HepG2 (cell line): ENCODE results near the gene NELFB. TPM values are rescaled to one million over a fixed set of nuclear protein-coding genes. Genes with fewer than 3 reads are reported as not detected.

Experiments
- AKAP8 ChIP-seq: sonication (generic); formaldehyde crosslinking; IDR thresholded peaks from 2 replicates; pipeline ENCODE4 v1.5.1; 2020; ENCODE audit warnings: mild to moderate bottlenecking, missing genetic modification reagents
- AKNA ChIP-seq: sonication (generic); formaldehyde crosslinking; IDR thresholded peaks from 2 replicates; pipeline ENCODE4 v1.4.0; 2020; ENCODE audit warnings: missing genetic modification reagents, borderline replicate concordance
- CHCHD3 ChIP-seq: sonication (generic); formaldehyde crosslinking; IDR thresholded peaks from 2 replicates; pipeline ENCODE4 v1.8.0; 2022; ENCODE audit warnings: mild to moderate bottlenecking, missing genetic modification reagents, moderate library complexity
- CHD4 ChIP-seq: fragments of 200-600 bp; sonication (generic); IDR thresholded peaks from 2 replicates; pipeline ENCODE4 v1.7.0; 2017; ENCODE audit warnings: mild to moderate bottlenecking, low read length, borderline replicate concordance
- HNF4G ChIP-seq, 2 experiments: sonication (generic) in 1 of 2; formaldehyde crosslinking in 1 of 2; IDR thresholded peaks; 2 replicates each; pipeline versions ENCODE4 v1.4.0 to v1.6.1; 2011 to 2020; ENCODE audit warnings: borderline replicate concordance in 2 of 2, low read depth in 2 of 2, mild to moderate bottlenecking in 2 of 2, low read length in 1 of 2, missing genetic modification reagents in 1 of 2, moderate library complexity in 1 of 2
- IRF1 ChIP-seq: sonication (generic); formaldehyde crosslinking; IDR thresholded peaks from 2 replicates; pipeline ENCODE4 v1.4.0; 2020; ENCODE audit warnings: low read depth, mild to moderate bottlenecking, missing genetic modification reagents
- POGZ ChIP-seq: sonication (generic); formaldehyde crosslinking; IDR thresholded peaks from 2 replicates; pipeline ENCODE4 v1.4.0; 2020; ENCODE audit warnings: mild to moderate bottlenecking, missing genetic modification reagents
- SSRP1 ChIP-seq: IDR thresholded peaks from 2 replicates; pipeline ENCODE4 v1.6.1; 2016; ENCODE audit warnings: control low read depth
- TAF1 ChIP-seq: sonication (generic); formaldehyde crosslinking; IDR thresholded peaks from 2 replicates; pipeline ENCODE4 v1.4.0; 2020; ENCODE audit warnings: missing genetic modification reagents
- ZNF138 ChIP-seq: sonication (generic); formaldehyde crosslinking; IDR thresholded peaks from 2 replicates; pipeline ENCODE4 v1.5.0; 2020; ENCODE audit warnings: mild to moderate bottlenecking, low read depth, missing genetic modification reagents
- ZNF335 ChIP-seq: sonication (generic); formaldehyde crosslinking; IDR thresholded peaks from 2 replicates; pipeline ENCODE4 v1.4.0; 2020; ENCODE audit warnings: missing genetic modification reagents
- polyA plus RNA-seq, 8 experiments: library from polyadenylated mRNA; depleted of rRNA in 3 of 8; stranded (reverse) in 7 of 8; unstranded in 1 of 8; fragments of >200 nt; fragmentation: Illumina TruSeq in 4 of 8; extraction: Trizol in 4 of 8; gene quantifications; 2 replicates each; pipeline versions ENCODE4 v1.2.1 to v1.2.3, GENCODE V29; 2011 to 2016; ENCODE audit warnings: low read depth in 4 of 8, missing spikeins in 1 of 8, mixed read lengths in 1 of 8; ENCODE audit not compliant: insufficient read depth in 1 of 8
- total RNA-seq, 5 experiments: library from RNA; depleted of rRNA; stranded (reverse); fragments of >200 nt; fragmentation: Illumina TruSeq; extraction: Trizol; gene quantifications; 2 replicates each; pipeline ENCODE4 v1.2.3, GENCODE V29; 2016; ENCODE audit warnings: low read depth in 1 of 5
- TF ChIP-seq, protein P1 (sequence below), 2 experiments: fragments of 450-650 bp in 1 of 2; sonication (generic) in 1 of 2; formaldehyde crosslinking in 1 of 2; IDR thresholded peaks; 2 replicates each; pipeline versions ENCODE4 v1.6.1 to v1.8.0; 2016 to 2022; ENCODE audit warnings: antibody characterized with exemption in 1 of 2, mild to moderate bottlenecking in 1 of 2, missing genetic modification reagents in 1 of 2

Gene NELFB
- total and polyA plus RNA-seq, 2 of the 13 experiments (the other 11 are each of a cell fraction or from before 2014, with no cell fraction given), result 26.5 to 45.8 TPM

DNA sequence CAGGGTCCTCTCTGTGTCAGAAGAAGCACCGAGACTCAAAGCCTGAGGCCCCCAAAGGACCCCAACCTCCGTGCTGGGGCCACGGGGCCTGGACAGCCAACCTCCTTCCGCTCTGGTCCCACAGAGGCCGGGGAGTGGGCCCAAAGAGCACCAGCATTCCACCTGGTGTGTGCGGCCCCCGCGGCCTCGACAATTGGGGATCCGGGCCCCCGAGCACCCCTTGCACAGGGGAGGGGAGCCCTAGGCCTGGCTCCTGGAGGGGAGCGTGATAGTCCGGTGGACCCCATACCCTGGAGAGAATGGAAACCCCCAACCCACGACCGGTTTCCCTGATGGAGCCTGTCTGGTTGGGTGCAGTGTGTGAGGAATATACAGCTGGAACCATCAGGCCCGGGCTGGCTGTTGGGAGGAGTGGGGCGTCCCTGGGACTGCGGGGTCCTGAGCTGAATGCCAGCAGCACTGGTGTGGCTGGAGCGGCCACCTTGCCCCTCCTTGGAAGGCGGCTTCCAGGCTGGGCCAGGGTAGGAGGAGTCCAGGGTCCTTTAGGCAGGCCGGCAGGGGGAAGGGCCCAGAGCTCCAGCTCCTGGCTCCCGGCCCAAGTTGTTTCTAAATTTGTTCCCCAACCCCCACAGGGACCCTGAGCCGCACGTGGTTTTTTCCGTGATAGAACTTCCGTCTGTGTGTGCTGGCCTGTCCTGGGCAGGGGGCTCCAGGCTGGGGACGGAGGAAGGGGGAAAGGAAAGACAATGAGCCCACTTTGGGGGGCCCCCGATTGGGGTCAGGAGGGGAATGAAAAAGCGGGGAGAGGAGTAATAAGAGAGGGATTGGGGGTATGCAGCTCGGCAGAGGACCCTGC lies 21.6 kb downstream of the NELFB start (continued):
- TF ChIP-seq SSRP1 (CRISPR knock-in tag) (no peak), ZNF335 (CRISPR knock-in tag) (no peak), CHCHD3 (no peak), ZNF138 (CRISPR knock-in tag) (no peak), IRF1 (0 out of 2 replicates have a peak, but pooled peaks have one; percentile 47), AKNA (CRISPR knock-in tag) (no peak), AKAP8 (peak; percentile 50; the same call in 1 of the 2 replicates), CHD4 (no peak), HNF4G (IDR thresholded peaks at IDR 0.05; ENCODE audit: borderline replicate concordance, low read depth, low read length) (peak; percentile 17; the same call in 1 of the 2 replicates), HNF4G (CRISPR knock-in tag; IDR thresholded peaks at IDR 0.05; ENCODE audit: borderline replicate concordance, low read depth) (no peak), TAF1 (CRISPR knock-in tag) (no peak), POGZ (CRISPR knock-in tag) (no peak)
- TF ChIP-seq, protein P1, sequence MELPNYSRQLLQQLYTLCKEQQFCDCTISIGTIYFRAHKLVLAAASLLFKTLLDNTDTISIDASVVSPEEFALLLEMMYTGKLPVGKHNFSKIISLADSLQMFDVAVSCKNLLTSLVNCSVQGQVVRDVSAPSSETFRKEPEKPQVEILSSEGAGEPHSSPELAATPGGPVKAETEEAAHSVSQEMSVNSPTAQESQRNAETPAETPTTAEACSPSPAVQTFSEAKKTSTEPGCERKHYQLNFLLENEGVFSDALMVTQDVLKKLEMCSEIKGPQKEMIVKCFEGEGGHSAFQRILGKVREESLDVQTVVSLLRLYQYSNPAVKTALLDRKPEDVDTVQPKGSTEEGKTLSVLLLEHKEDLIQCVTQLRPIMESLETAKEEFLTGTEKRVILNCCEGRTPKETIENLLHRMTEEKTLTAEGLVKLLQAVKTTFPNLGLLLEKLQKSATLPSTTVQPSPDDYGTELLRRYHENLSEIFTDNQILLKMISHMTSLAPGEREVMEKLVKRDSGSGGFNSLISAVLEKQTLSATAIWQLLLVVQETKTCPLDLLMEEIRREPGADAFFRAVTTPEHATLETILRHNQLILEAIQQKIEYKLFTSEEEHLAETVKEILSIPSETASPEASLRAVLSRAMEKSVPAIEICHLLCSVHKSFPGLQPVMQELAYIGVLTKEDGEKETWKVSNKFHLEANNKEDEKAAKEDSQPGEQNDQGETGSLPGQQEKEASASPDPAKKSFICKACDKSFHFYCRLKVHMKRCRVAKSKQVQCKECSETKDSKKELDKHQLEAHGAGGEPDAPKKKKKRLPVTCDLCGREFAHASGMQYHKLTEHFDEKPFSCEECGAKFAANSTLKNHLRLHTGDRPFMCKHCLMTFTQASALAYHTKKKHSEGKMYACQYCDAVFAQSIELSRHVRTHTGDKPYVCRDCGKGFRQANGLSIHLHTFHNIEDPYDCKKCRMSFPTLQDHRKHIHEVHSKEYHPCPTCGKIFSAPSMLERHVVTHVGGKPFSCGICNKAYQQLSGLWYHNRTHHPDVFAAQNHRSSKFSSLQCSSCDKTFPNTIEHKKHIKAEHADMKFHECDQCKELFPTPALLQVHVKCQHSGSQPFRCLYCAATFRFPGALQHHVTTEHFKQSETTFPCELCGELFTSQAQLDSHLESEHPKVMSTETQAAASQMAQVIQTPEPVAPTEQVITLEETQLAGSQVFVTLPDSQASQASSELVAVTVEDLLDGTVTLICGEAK (IDR thresholded peaks at IDR 0.05), result no peak
- TF ChIP-seq, protein P1 (CRISPR knock-in tag; IDR thresholded peaks at IDR 0.05), result no peak
